H1 (cell line): ENCODE data around the gene CNNM2. TPM values are rescaled to one million over a fixed set of nuclear protein-coding genes. Genes with fewer than 3 reads are reported as not detected.

Source experiments
- ATF3 ChIP-seq: IDR thresholded peaks from 2 replicates; pipeline ENCODE4 v1.6.1; 2011; ENCODE audit warnings: low read depth, mild to moderate bottlenecking, low read length; ENCODE audit not compliant: insufficient read depth
- BACH1 ChIP-seq: IDR thresholded peaks from 2 replicates; pipeline ENCODE4 v1.6.1; 2012; ENCODE audit warnings: low read length, improper control_type of control experiment
- CTBP2 ChIP-seq: IDR thresholded peaks from 2 replicates; pipeline ENCODE4 v1.7.0; 2011; ENCODE audit warnings: borderline replicate concordance, mild to moderate bottlenecking, moderate library complexity, mixed read lengths, low read length; ENCODE audit not compliant: insufficient read depth, insufficient read length
- EGR1 ChIP-seq: IDR thresholded peaks from 2 replicates; pipeline ENCODE4 v1.6.1; 2011; ENCODE audit warnings: low read depth, low read length, borderline replicate concordance
- GTF2F1 ChIP-seq: IDR thresholded peaks from 2 replicates; pipeline ENCODE4 v1.6.1; 2012; ENCODE audit warnings: low read depth, low read length, improper control_type of control experiment, borderline replicate concordance
- TCF12 ChIP-seq: IDR thresholded peaks from 2 replicates; pipeline ENCODE4 v1.6.1; 2011; ENCODE audit warnings: low read depth, mild to moderate bottlenecking, low read length
- polyA plus RNA-seq, 7 experiments: library from polyadenylated mRNA; depleted of rRNA in 3 of 7; stranded (reverse) in 5 of 7; unstranded in 2 of 7; fragments of >200 nt in 5 of 7; fragments of 200-250 nt in 2 of 7; gene quantifications; 1 replicate in 5 of 7; 2 replicates in 1 of 7; 4 replicates in 1 of 7; pipeline versions ENCODE4 v1.2.1 to v1.2.3, GENCODE V29; 2011 to 2013; ENCODE audit warnings: missing spikeins in 2 of 7, mixed read lengths in 2 of 7
- total RNA-seq: library from RNA; stranded (reverse); fragmentation: NEBNext Ultra II Directional; extraction: Animal tissue kit (Norgen Biotek cat#: 25700); gene quantifications from 2 replicates; pipeline ENCODE4 v1.2.1, GENCODE V29; 2021

Gene CNNM2
- total and polyA plus RNA-seq, 2 of the 8 experiments (the other 6 are each of a cell fraction or from before 2014, with no cell fraction given): 7.3 to 23.6 TPM

GRCh38 chr10:102941401-102941800 is 23.3 kb downstream of the CNNM2 start (continued):
- TF ChIP-seq CTBP2: no peak
- TF ChIP-seq EGR1: no peak
- TF ChIP-seq GTF2F1: no peak
- TF ChIP-seq ATF3: no peak
- no peak for TF ChIP-seq TCF12
- TF ChIP-seq BACH1: no peak
